Measurements from ENCODE around the gene ARVCF.

DNA sequence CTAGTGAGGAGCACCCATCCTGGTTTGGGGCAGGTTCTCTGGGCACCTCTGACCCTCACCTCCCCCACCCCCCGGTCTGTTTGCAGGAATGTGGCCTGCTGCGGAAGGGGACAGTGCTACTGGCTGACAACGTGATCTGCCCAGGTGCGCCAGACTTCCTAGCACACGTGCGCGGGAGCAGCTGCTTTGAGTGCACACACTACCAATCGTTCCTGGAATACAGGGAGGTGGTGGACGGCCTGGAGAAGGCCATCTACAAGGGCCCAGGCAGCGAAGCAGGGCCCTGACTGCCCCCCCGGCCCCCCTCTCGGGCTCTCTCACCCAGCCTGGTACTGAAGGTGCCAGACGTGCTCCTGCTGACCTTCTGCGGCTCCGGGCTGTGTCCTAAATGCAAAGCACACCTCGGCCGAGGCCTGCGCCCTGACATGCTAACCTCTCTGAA is 48.2 kb downstream of the ARVCF start:
- no peak for TF ChIP-seq EZH2 (IDR thresholded peaks at IDR 0.05; ENCODE audit: insufficient read depth, poor library complexity, severe bottlenecking)
- TF ChIP-seq EZH2phosphoT487 (IDR thresholded peaks at IDR 0.05; ENCODE audit: insufficient read depth, low read depth) = no peak
